Measurements from ENCODE around the gene ZNF148. TPM values are rescaled to one million over a fixed set of nuclear protein-coding genes. Genes with fewer than 3 reads are reported as not detected.

The ZNF148 gene
- total RNA-seq, 1 experiment from 2014 or later = 24.8 TPM

DNA sequence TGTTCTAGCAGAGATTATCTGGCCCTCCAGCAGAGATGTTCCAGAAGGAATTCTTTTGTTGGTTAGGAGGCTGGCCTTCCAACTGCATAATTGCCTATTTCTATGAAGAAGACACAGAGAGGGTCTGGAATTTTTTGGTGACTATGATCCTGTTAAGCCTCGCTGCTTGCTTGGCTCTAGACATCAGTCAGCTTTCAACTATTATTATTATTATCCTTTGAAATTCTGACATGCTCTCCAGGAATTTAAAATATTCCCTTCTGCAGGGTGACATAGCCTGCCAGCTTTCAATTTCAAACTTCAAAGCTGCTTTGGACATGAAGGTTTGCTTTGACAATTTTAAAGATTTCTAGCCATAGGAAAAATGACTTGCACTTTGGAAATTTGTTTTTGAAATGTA is 26.3 kb upstream of the ZNF148 start:
- Histone ChIP-seq H2BK20ac (ENCODE audit: low read depth, low read length, poor library complexity, severe bottlenecking) (no peak overlapping the region), H3K27ac (ENCODE audit: insufficient read length, low read depth, low read length) (no peak overlapping the region), H2AK5ac (ENCODE audit: insufficient read length, low read length) (no peak overlapping the region), H3K23me2 (ENCODE audit: insufficient read length, low read depth, low read length, poor library complexity, severe bottlenecking) (no peaks in the 10 kb centered on the region), H3T11ph (ENCODE audit: low read length) (no peak overlapping the region), H3K56ac (ENCODE audit: insufficient read length, low read depth, low read length) (no peak overlapping the region), H2BK15ac (ENCODE audit: low read depth, low read length) (no peak overlapping the region), H3K4me1 (ENCODE audit: insufficient read depth, low read length) (peaks cover 4% of the 10 kb centered on the region; the same call in 1 of the 2 replicates), H3K27me3 (ENCODE audit: insufficient read depth, low read length) (no peaks in the 10 kb centered on the region), H3K4ac (ENCODE audit: low read depth, low read length) (no peak overlapping the region), H4K91ac (ENCODE audit: insufficient read length, low read depth, low read length) (no peak overlapping the region), H2BK5ac (ENCODE audit: insufficient read length, low read length) (no peak overlapping the region), H3K9me3 (ENCODE audit: control insufficient read depth, low read depth, low read length) (no peaks in the 10 kb centered on the region), H2AFZ (ENCODE audit: low read length) (no peak overlapping the region), H2BK120ac (ENCODE audit: low read depth, low read length, poor library complexity, severe bottlenecking) (no peak overlapping the region), H2BK12ac (ENCODE audit: insufficient read length, low read depth, low read length) (no peak overlapping the region), H4K5ac (ENCODE audit: insufficient read length, low read depth, low read length) (no peak overlapping the region), H3K79me2 (ENCODE audit: insufficient read depth, low read length) (no peaks in the 10 kb centered on the region), H3K4me2 (ENCODE audit: insufficient read depth, insufficient read length, low read length) (no peak overlapping the region), H3K14ac (ENCODE audit: insufficient read depth, low read length) (no peak overlapping the region), H3K18ac (ENCODE audit: insufficient read length, low read depth, low read length) (no peak overlapping the region), H3K9ac (ENCODE audit: extremely low read depth, insufficient read length, low read length) (no peak overlapping the region), H4K20me1 (ENCODE audit: control insufficient read depth, insufficient read depth, insufficient read length) (no peaks in the 10 kb centered on the region), H4K8ac (replicated peaks; ENCODE audit: insufficient read length, low read depth, low read length) (no peak overlapping the region), H3K79me1 (ENCODE audit: insufficient read depth, low read depth, low read length, poor library complexity, severe bottlenecking) (no peaks in the 10 kb centered on the region), H3K23ac (ENCODE audit: insufficient read length, low read depth, low read length) (no peak overlapping the region)
- no peak for DNase-seq
- peaks cover 13 to 18% of the 10 kb centered on the region in 2 experiments; a peak in 3 of 4 replicates for H3K4me1 Mint-ChIP-seq
- no peak overlapping the region for H3K4me3 Mint-ChIP-seq
- no CpG with 5 or more reads among the region's 1 CpG for WGBS (ENCODE audit: extremely low coverage, insufficient read length, low lambda C conversion rate)
- TF ChIP-seq, protein P1, sequence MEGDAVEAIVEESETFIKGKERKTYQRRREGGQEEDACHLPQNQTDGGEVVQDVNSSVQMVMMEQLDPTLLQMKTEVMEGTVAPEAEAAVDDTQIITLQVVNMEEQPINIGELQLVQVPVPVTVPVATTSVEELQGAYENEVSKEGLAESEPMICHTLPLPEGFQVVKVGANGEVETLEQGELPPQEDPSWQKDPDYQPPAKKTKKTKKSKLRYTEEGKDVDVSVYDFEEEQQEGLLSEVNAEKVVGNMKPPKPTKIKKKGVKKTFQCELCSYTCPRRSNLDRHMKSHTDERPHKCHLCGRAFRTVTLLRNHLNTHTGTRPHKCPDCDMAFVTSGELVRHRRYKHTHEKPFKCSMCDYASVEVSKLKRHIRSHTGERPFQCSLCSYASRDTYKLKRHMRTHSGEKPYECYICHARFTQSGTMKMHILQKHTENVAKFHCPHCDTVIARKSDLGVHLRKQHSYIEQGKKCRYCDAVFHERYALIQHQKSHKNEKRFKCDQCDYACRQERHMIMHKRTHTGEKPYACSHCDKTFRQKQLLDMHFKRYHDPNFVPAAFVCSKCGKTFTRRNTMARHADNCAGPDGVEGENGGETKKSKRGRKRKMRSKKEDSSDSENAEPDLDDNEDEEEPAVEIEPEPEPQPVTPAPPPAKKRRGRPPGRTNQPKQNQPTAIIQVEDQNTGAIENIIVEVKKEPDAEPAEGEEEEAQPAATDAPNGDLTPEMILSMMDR (conservative IDR thresholded peaks at IDR 0.05) = no peak
- H3K27ac Mint-ChIP-seq = no peak overlapping the region
- H3K9me3 Mint-ChIP-seq = peaks cover 5 to 8% of the 10 kb centered on the region in 2 experiments; a peak in 4 of 5 replicates
- H3K36me3 Mint-ChIP-seq (ENCODE audit: insufficient read depth in 1 of 3, low read depth in 3 of 3) = no peaks in the 10 kb centered on the region; a peak in 1 of 7 replicates
- H3K27me3 Mint-ChIP-seq (ENCODE audit: low read depth) = peaks cover 40% of the 10 kb centered on the region

Measured in H9 (cell line).